Measurements from ENCODE around the gene PTMS.

DNA sequence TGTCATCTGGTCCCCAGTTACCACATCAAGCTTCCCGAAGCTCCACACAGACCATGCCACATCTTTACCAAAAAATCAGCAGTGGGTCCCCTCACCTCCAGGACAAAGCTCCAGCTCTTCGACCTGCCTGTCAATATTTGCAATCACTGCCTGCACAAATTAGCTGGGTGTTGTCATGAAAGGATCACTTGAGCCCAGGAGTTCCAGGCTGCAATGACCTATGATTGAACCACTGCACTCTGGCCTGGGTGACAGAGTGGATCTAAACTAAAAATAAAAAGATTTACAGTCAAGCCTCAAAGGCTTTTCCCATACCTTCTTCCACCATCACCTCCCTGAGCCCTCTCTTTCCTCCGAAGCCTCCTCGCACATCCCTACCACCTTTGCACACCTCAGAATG lies 30.4 kb downstream of the PTMS start:
- no peak for TF ChIP-seq POLR2A (IDR thresholded peaks at IDR 0.05)
- TF ChIP-seq, protein P1, sequence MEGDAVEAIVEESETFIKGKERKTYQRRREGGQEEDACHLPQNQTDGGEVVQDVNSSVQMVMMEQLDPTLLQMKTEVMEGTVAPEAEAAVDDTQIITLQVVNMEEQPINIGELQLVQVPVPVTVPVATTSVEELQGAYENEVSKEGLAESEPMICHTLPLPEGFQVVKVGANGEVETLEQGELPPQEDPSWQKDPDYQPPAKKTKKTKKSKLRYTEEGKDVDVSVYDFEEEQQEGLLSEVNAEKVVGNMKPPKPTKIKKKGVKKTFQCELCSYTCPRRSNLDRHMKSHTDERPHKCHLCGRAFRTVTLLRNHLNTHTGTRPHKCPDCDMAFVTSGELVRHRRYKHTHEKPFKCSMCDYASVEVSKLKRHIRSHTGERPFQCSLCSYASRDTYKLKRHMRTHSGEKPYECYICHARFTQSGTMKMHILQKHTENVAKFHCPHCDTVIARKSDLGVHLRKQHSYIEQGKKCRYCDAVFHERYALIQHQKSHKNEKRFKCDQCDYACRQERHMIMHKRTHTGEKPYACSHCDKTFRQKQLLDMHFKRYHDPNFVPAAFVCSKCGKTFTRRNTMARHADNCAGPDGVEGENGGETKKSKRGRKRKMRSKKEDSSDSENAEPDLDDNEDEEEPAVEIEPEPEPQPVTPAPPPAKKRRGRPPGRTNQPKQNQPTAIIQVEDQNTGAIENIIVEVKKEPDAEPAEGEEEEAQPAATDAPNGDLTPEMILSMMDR (IDR thresholded peaks at IDR 0.05) = no peak
